GM21515 (cell line): ENCODE measurements around the gene CKS1B.

Experiments used
- ATAC-seq: cut with Tn5 transposase; IDR thresholded peaks from one replicate; pipeline ENCODE4 v1.9.1; 2021; ENCODE audit not compliant: unreplicated experiment

The CKS1B gene

DNA sequence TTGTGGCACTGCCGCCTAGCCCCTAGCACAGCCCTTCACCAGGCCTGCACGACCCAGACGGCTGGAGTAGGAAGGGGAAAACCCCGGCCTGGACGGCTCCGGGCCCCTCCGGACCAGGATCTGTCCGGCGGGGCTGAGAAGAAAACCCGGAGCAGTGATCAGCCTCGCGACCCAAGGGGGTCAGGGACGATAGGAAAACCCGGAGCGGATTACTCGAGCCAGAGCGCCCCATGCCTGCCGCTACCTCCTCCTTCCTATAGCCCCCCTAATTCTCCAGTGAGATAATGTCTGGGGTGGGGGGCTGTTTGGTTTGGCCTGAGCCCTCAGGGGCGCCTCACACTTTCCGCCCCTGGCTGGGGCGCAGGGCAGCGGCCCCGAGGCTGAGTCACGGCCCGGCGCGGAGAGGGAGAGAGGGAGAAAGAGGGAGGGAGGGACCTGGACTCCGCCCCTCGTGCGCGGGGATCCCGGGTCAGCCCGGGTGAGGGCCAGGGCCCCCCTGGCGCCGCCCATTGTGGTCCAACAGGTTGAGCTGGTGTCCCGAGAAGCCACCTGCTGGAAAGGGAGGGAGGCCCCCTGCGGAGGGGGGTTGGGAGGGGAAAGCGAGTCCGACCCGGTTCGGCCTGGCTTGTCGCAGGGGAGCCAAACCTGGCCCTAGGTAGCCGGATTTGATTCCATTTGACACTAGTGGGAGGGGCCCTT is 26.4 kb downstream of the CKS1B start:
- peak; percentile 30 for ATAC-seq

DNA sequence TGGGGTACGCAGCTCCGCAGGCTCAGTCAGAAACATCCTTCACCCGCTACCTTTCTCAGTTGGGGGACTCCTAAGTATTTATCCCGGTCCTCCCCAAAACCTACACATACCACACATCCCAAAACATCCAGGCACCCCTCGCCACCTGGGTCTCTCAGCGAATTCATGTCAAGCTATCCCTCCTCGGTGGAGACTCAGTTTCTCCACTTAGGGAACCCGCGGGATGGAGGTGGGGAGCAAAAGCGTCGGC is 26.9 kb downstream of the CKS1B start:
- ATAC-seq, result no peak

DNA sequence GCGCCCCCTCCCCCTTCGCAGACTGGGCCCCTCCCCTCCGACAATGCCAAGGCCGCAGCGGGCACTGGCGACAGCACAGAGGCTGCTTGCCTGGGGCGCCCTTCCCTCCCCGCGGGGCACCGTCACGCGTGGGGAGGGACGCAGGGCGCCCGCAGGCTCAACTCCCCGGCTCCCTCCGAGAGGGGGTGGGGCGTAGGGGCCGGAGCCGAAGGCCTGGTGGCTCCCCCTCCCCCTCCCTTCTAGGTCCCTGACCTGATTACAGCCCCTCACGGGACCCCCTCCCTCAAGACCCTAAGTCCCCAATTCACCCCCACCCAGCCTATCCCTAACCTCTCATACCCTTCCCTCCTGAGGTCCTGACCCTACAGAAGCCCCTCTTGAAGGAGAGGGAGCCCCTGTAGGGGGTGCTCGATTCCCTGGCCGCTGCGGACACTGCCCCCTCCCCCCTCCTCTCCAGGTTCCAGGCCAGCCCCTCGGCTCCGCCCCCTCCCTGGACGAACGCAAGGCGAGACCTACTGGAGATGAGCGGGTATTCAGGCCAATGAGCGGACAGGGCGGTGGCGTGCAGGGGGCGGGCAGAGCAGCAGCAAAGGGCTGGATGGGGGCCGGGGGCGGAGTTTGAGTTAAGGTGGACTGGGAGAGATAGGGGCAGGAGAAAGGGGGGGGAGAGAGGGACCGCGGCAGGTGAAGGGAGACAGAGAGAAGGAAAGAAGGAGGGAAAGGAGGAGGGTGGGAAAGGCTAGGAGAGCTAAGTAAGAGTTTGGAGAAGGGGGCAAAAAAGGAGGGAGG is 27.4 kb downstream of the CKS1B start:
- ATAC-seq, result peak; percentile 49

DNA sequence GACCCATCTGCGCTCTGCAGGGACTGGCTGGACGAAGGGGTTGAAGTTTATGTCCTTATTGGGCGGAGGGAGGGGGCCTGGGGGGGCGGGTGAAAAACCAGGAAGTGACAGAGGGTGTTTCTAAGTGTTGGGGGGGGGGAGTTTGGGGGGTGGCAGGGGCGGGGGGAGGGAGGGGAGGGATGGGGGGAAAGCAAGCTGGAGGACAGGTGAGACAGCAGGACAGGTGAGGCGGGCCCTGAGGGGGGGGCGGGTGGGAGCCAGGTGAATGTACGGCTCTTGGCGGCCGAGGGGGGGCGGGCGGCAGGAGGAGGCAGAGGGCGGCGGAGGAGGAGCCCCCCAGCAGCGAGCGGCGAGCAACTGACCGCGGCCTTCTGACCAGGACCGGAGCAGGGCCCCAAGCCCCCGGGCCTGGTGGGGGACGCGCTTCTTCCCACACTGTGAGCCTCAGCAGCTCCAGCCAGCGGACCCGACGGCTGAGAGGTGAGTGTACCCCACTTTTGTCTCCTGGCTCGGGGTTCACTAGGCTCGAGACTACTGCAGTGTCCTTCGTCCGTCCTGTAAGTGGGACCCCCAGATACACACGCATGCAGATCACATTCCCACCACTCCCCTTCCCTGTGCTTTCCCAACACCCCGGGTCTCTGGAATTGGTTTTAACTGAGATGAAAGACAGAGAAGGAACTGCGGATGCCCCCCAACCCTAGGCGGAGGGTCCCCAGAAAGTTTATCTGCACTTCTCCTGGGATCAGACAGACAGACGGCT is 28.2 kb downstream of the CKS1B start, which contains the start of gene ZBTB7B:
Gene ZBTB7B (plus strand): TSS at position 339 of the 763 bp plus-strand sequence. CDS start 11,859 bp downstream, outside the sequence.
- peak; percentile 0 for ATAC-seq

DNA sequence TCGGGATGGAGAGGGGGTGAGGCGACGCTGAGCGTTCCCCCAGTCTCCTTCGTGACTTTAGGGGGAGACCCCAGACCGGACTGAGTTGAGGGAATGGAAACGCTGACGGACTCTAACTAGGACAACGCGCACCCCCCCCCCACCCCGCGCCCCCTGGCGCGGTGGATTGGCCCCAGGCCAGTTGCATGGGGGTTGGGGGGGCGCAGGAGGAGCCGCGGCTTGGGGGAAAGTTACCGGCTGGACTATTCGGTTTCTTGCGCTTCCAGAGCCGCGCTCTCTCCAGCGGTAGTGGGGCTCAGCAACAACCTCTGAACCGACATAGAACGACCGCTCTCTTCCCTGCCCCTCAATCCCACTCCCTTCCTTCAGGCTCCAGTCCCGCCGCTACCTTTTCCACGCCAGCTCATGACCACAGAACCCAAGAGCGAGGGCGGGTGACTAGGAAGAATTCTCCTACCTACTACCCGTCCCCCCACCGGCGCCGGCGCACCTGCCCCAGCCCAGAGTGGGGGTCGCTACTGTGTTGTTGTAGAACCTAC is 28.8 kb downstream of the CKS1B start:
- no peak for ATAC-seq

DNA sequence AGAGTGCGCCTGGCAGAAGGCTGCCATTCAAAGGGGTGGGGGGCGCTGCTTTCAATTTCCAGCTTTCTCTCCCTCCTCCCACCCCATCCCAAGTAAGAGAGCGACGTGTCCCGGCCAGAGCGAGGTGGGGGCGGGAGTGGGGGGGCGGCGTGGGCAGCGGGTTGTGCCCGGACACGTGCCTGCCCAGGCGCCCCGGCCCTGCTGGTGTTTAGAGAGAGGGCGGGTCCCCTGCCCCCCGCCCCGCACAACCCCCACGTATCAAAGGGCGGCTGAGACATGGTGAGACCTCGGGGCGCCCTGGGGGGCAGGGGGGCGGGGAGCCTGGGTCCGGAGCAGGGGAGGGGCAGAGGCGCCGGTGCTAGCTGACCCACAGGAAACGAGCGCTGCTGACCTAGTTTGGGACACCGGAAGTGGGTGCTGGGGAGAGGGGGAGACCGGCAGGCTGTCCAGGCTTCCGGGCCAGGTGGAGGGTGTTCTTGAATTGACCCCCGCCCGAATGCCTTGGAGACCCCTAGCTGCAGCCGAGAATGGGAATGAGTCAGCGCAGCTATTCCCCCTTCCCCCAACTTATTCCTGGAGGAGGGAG is 29.4 kb downstream of the CKS1B start:
- ATAC-seq, result no peak

DNA sequence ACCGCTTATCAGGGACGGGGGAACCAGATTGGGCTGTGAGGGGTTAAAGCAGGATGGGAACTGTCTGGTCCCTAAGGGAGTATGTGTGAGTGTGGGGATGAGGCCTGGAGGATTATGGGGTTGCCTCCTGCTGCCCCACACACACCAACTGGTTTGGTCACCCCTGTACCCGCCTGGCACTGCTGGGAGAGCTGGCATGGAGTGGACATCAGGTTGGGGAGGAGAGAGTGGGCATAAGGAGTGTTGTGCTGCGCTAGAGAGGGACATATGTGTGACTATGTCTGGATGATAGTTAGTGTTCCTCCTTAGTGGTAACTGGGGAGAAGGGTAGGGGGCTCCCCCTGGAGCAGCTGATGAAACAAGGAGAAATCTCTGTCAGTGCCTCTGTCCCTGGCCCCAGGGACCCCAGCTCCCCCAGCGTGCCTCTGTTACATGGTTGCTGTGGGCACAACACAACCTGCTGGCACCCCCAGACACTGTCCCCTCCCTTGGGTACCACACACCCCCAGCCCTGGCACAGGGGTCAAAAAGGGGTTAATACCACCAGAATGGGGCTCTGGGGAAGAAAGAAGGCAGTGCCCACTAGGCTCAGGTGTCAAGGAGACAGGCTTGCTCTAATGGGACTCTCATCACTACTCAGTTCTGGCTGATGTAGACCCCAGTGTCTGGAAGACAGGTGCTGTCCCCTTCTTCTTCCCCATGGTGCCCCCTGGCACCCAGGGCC is 30.0 kb downstream of the CKS1B start:
- ATAC-seq, result no peak

DNA sequence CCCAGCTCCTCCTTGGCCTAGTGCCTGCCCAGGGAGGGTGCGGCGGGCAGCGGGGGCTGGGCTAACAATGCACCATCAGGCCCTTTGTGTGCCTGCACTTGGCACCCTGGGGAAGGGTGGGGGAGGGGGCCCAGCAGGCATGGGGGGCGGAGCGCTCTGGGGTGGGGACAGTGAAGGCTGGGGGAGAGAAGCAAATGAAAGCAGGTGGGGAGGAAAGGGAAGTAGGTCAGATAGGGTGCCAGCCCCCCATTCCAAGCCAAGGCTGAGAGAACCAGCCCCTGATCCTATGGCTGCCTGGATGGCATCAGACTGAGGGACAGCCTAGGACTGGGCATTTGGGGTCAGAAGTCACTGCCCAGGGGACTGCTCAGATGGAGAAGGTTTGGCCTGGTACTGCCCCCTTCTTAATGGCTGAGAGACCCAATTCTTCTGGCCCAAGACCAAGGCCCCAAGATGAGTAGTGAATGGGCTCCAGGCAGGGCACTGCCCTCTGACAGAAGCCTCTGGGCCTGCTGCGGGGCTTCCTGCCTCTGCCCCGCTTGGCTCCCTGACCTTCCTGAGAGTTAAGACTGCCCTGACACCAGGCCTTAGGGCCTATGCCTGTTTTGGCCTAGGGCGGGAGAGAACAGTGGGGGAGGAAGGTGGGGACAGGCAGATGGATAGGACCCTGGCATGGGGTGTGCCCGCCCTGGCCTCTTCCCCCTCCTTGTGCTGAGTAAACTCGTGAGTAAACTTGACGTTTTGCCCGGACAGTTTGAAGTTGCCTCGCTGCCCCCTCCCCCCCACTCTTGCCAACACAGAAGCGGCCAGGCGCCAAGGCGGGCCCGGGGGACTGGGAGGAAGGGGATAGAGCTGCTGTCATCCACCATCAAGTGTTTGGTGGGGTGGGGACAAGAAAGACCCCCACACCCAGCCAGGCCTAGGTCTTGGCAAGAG is 30.9 kb downstream of the CKS1B start:
- no peak for ATAC-seq

DNA sequence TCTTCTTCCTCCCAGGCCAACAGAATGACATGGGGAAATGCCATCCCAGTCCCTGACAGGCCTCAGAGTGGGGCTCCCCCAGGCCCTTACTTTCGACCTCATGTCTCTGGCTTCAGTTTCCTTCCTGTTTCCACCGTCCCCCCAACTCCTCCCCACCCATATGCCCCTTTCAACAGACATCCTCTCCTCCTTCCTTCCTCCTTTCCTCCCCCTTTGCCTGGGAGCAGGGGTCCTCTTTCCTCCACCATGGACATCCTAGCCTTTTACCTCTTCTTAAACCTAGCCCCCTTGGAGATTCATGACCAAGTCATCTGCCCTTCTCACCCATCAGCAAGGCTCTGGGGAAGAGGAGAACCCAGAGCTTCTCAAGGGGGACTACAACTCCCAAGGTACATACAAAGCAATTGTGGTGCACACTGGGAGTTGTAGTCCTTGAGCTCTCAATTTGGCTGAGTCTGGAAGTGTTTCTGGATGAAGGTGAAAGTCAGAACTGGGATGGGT is 32.2 kb downstream of the CKS1B start:
- ATAC-seq, result no peak

DNA sequence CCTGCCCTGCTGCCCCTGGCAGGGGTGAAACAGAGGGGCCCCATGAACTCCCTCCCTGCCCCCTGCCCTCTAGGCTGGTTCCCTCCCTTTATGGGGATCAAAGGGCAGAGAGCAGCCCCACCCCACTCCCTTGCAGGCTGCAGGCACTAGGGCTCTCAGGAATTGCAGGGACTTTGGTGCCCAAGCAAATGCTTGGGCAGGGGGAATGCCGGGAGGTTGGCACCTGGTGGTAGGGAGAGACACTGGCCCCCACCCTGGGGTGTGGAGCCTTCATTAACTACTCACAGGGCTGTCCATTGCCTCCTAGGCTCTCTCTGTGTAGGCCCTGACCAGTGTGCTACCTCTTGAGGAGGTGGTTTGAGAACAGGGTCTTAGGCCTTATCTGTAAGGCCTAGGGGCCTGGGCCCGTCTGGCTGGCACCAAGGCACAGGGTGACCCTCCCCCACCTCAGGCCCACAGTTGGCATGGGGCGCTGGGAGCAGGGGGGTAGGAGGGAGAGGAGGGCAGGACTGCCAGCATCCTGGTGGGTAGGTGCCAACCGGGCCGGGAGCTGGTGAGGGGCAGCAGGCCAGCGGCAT is 32.9 kb downstream of the CKS1B start:
- ATAC-seq, result no peak

DNA sequence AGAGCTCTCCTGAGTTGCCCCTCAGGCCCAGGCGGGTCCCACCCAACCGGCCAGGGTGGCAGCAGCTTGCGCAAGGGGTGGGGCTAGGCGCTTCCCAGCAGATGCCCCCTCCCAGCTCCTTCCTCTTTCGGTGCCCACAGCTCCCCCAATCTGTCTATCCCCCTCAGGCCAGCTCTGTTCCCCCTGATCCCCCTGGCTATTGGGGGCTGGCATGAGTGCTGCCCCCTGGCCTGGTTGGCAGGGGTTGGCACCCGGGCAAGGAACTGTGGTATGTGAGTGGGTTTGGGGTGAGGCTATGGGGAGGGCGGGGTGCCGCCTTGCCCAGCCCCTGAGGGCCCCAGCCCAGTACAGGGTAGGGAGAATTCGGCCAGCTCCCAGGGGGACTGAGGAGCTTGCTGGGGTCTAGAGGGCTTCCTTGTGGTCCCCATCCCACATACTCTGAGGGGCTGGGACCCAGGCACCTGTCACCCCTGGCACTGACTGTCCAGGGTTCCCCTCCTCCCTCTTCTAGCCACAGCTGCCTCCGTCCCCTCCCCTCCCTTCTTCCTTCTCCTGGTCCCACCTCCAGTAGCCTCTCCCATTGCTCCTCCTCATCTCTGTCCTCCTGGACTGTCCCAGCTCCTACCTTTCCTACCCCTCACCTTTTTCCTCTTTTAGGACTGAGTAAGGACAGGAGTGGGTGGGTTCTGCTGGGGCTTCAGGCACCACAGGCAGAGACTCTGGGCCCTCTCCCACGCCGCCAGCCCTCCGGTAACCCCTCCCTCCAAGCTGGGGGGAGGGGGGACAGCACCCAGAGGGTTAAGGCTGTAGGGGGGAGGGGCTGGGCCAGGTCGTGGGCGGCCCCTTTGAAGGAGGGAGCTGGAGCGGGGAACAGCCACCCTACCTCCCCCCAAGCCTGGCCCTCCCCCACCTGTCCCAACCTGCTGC is 33.8 kb downstream of the CKS1B start:
- no peak for ATAC-seq

DNA sequence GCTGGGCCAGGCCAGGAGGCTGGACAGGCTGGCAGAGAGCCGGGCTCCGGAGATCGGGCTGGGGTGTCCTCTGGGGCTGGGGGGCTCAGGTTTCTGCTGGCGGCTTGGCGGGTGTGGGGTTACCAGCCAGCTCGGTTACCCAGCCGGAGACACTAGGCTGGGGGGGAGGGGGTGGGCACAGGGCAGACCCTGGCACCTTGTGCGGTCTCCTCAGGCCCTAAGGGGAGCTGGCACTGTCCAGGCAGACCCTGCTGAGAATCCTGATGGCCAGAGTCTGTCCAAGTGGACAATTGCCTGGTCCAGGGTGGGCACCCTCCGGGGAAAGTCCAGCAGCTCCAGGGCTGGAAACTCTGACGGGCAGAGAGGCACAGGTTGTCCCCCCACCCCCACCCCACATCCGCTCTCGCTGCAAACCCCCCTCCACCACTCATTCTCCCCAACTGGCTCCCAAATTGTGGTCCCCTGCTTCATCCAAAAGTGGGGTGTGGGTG is 34.8 kb downstream of the CKS1B start:
- ATAC-seq, result no peak

DNA sequence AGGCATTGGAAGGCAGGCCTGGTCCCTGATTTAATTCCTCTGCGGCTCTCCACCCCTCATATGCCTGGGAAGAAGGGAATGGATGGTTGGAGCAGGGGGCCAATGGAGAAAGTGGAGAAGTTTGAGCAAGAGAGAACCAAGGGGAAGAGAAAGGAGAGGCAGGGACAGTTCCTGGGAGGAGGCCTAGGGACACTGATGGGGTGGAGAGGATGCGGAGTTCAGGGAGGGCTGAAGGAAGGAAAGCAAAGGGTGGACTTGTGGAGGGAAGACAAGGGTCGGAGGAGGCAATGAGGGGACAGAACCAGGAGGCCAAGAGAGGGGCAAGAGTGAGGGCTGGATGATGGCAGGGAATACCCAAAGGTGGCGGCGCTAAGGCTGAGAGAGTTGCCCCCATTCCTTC is 35.3 kb downstream of the CKS1B start:
- no peak for ATAC-seq

DNA sequence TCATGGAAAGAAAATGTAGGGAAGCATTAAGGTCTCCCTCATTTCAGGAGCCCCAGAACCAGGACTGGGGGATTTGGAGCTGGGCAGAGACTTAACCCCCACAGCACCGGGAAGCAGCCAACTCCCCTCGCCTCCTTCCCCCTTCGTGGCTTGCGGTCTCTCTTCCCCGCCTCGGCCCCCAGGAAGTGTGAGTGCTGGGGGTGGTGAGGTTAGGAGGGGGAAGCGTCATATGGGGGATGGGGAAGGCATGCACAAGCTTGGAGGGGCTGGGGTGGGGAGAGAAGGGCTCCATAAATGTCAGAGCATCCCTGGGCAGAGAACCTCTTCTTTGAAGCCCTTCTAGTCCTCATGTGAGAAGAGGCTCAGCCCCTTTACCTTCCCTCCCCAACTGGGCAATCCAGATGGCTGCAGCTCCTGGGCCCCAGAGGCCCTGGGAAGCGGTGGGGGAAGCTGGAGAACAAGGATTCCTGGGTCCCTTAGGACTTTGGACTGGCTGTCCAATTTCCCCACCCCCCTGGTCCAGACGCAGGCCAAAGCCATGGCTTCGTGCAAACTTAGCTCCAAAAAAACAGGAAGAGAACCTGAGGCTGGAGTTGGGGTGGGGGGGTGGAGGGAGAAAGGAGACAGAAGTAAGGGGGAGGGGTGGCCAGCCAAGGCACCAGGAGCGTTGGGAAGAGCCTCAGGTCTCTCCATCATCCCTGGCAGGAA is 35.9 kb downstream of the CKS1B start:
- no peak for ATAC-seq

DNA sequence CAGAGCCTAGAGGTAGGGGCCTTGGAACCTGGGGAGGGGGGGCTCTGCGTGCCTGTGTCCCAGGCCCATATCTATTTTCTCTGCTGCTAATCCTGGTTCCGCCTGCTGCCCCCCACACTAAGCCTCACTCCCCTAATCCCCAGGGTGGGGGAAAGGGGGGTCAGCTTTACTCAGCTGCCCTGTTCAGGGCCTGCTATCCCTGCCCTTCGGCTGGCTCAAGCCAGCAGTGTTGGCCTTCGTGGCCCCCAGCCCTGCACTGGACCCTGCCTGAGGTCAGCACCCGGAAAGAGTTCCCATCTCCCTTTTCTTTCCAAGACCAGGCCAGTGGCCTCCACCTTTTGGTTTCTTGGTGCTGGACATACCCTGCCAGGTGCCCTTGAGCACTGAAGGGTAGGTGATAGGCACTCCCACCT is 36.5 kb downstream of the CKS1B start:
- no peak for ATAC-seq

DNA sequence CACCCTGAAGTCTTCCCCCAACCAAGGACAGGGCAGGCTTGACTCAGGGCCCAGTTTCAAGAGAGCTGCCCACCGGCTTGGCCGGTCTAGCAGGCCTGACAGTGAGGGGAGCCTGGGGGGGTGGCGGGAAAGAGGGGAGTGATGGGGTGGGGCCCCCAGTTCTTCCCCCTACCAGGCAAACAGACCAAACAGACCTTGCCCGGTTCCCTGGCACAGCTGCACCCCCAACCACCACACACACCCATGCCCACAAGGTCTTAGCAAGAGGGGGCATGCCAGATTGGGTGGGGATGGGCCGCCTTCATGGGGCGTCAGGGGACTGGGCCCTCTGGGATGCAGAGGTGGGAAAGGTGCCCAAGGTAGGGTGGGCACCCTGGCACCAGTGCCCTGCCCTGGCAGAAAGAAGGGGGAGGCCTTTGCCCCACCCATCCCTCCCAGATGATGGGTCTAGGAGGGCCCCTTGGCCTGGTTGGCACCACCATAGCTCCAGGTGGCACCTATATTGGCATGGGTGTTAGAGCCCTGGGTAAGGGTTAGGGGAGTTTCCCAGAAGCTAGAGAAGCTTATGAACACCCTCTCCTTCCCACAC is 37.0 kb downstream of the CKS1B start:
- no peak for ATAC-seq

DNA sequence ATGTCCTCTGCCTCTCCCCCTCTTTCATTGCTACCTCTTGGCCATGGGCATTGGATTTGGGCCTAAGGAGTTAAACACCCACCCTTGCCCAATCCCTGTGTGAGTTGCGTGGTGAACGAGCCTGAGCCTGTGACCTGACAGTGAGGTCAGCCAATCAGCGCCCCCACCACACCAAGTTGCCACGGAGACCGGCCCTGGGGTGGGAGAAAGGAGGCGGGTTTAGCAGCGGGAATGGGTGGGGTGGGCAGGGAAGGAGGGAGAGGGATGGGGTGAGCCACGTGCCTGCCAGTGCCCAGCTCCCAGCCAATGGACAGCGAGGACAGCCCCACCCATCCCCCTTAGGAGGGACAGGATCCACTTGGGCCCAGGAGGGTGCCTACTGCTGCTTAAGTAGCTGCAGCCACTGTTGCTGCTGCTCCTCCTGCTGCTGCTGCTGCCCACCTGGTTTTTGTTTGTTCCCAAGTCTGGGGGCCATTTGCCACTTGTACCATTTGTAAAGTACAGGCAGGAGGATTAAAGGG is 37.6 kb downstream of the CKS1B start:
- no peak for ATAC-seq
